Brain microvascular endothelial cell (primary cell): ENCODE measurements around the gene MRPS27.

Experiments used
- DNase-seq: peaks from one replicate; pipeline ENCODE4 v3.0.0-alpha.2; 2020
- H3K27ac ChIP-seq: fragments of 250-450 bp; sonication (Bioruptor Pico); 2 replicates; pipeline ENCODE4 v1.5.1; 2020; ENCODE audit warnings: mild to moderate bottlenecking, moderate library complexity
- H3K27me3 ChIP-seq: fragments of 250-450 bp; sonication (Bioruptor Pico); replicated peaks from 2 replicates; pipeline ENCODE4 v1.5.1; 2020; ENCODE audit warnings: mild to moderate bottlenecking
- H3K36me3 ChIP-seq: fragments of 250-450 bp; sonication (Bioruptor Pico); replicated peaks from 2 replicates; pipeline ENCODE4 v1.5.1; 2020; ENCODE audit warnings: mild to moderate bottlenecking
- H3K4me3 ChIP-seq: 2 replicates; pipeline ENCODE4 v1.5.1; 2011; ENCODE audit warnings: low read depth, mild to moderate bottlenecking, control low read depth, low read length, moderate library complexity
- CTCF ChIP-seq: IDR thresholded peaks from 2 replicates; pipeline ENCODE4 v1.5.1; 2011; ENCODE audit warnings: low read depth, mild to moderate bottlenecking, moderate library complexity, low read length, control low read depth, inconsistent platforms; ENCODE audit errors: missing control alignments
- in situ Hi-C: cut with HindIII; loops from 2 replicates; pipeline ENCODE4 v1.10.0; 2017; ENCODE audit warnings: low sequenced_read_pairs, low pct_ligation_motif_present

MRPS27 gene

GRCh38 chr5:72319976-72320752, at the start of gene MRPS27, which contains the start of gene PTCD2:
TSS of gene MRPS27 (minus strand) at chr5:72320240. CDS start at chr5:72320221, 19 bp downstream.
TSS of gene PTCD2 (plus strand) at chr5:72320373. CDS start at chr5:72320383, 10 bp downstream.
- Histone ChIP-seq H3K27me3 (no peaks in the 10 kb centered on the region), H3K4me3 (peak within 1 kb of the TSS; percentile 69), H3K36me3 (peaks cover 3% of the 10 kb centered on the region), H3K27ac (peak within 1 kb of the TSS; percentile 46)
- in situ Hi-C loops, result no loop called here
- DNase-seq, result peak; percentile 98
- peak; percentile 41 for TF ChIP-seq CTCF

GRCh38 chr5:72369711-72370110, 49.7 kb upstream of the MRPS27 start:
- Histone ChIP-seq H3K36me3 (no peaks in the 10 kb centered on the region), H3K27ac (no peak overlapping the region), H3K4me3 (no peak overlapping the region), H3K27me3 (no peaks in the 10 kb centered on the region)
- DNase-seq, result no peak
- no peak for TF ChIP-seq CTCF
- in situ Hi-C loops, result loop anchor here (25.0 kb wide), 1 partner anchor 468 kb away; no protein-coding TSS in a partner anchor

GRCh38 chr5:72369301-72369700, 49.3 kb upstream of the MRPS27 start:
- in situ Hi-C loops, result loop anchor here (25.0 kb wide), 1 partner anchor 468 kb away; no protein-coding TSS in a partner anchor
- H3K36me3 ChIP-seq, result no peaks in the 10 kb centered on the region
- no peak overlapping the region for H3K27ac ChIP-seq
- no peaks in the 10 kb centered on the region for H3K27me3 ChIP-seq
- H3K4me3 ChIP-seq, result no peak overlapping the region
- DNase-seq, result no peak
- TF ChIP-seq CTCF, result no peak

GRCh38 chr5:72368271-72368670, 48.2 kb upstream of the MRPS27 start:
- no peak for DNase-seq
- Histone ChIP-seq H3K4me3 (no peak overlapping the region), H3K27ac (no peak overlapping the region), H3K27me3 (no peaks in the 10 kb centered on the region), H3K36me3 (no peaks in the 10 kb centered on the region)
- no peak for TF ChIP-seq CTCF
- in situ Hi-C loops, result loop anchor here (25.0 kb wide), 1 partner anchor 469 kb away; no protein-coding TSS in a partner anchor

GRCh38 chr5:72366324-72366976, 46.4 kb upstream of the MRPS27 start:
- no peak overlapping the region for H3K27ac ChIP-seq
- in situ Hi-C loops, result loop anchor here (25.0 kb wide), 1 partner anchor 471 kb away; no protein-coding TSS in a partner anchor
- no peaks in the 10 kb centered on the region for H3K27me3 ChIP-seq
- TF ChIP-seq CTCF, result peak; percentile 83
- H3K36me3 ChIP-seq, result no peaks in the 10 kb centered on the region
- no peak overlapping the region for H3K4me3 ChIP-seq
- peak; percentile 83 for DNase-seq
